Esophagus (tissue), 2 donors: ENCODE data around the gene PRMT5. TPM values are rescaled to one million over a fixed set of nuclear protein-coding genes. Genes with fewer than 3 reads are reported as not detected.

Experiments used
- H3K27ac ChIP-seq, 2 donors: one replicate each; pipeline ENCODE4 v1.5.1; 2013; ENCODE audit warnings: low read depth in 2 of 2, mild to moderate bottlenecking in 2 of 2, inconsistent platforms in 1 of 2, low read length in 1 of 2, moderate library complexity in 1 of 2
- H3K27me3 ChIP-seq, 2 donors: one replicate each; pipeline ENCODE4 v1.6.1; 2013; ENCODE audit warnings: low read length in 2 of 2, control low read depth in 1 of 2, mild to moderate bottlenecking in 1 of 2; ENCODE audit not compliant: insufficient read depth in 2 of 2, control insufficient read depth in 1 of 2
- H3K36me3 ChIP-seq, 2 donors: one replicate each; pipeline ENCODE4 v1.6.1; 2013; ENCODE audit warnings: low read length in 1 of 2; ENCODE audit not compliant: control insufficient read depth in 2 of 2, insufficient read depth in 2 of 2
- H3K4me1 ChIP-seq, 2 donors: one replicate each; pipeline ENCODE4 v1.6.1; 2013; ENCODE audit warnings: low read length in 1 of 2; ENCODE audit not compliant: control insufficient read depth in 2 of 2, insufficient read depth in 2 of 2
- H3K4me3 ChIP-seq, 2 donors: one replicate each; pipeline ENCODE4 v1.5.1; 2013; ENCODE audit warnings: low read length in 2 of 2, mild to moderate bottlenecking in 2 of 2, low read depth in 1 of 2, moderate library complexity in 1 of 2
- H3K9me3 ChIP-seq, 2 donors: one replicate each; pipeline ENCODE4 v1.6.1; 2013; ENCODE audit warnings: mild to moderate bottlenecking in 2 of 2, low read depth in 1 of 2, low read length in 1 of 2, moderate library complexity in 1 of 2; ENCODE audit not compliant: control insufficient read depth in 2 of 2, insufficient read depth in 1 of 2
- WGBS, 2 donors: extraction: QIAGEN DNeasy Blood & Tissue Kit; methylation state at CpG; one replicate each; pipeline ENCODE4 v1.1.7; 2013; 5-methylcytosine and 5-hydroxymethylcytosine counted together
- polyA plus RNA-seq, 2 donors: library from polyadenylated mRNA; stranded (reverse); fragments of 200-250 nt; gene quantifications; one replicate each; pipeline ENCODE4 v1.2.3, GENCODE V29; 2013
- donor health status: healthy with polysubstance abuse.
- donor health status: Bipolar disorder and iron deficiency.

Gene PRMT5
- polyA plus RNA-seq, 2 donors = 31.4 to 47.1 TPM

- 94 to 98% methylated on average over 7 of the region's 7 CpGs for WGBS, 2 donors
- Histone ChIP-seq H3K4me3 (no peak overlapping the region), H3K4me1 (peaks cover 0 to 4% of the 10 kb centered on the region in 2 donors), H3K27me3 (no peaks in the 10 kb centered on the region), H3K9me3 (no peaks in the 10 kb centered on the region), H3K36me3 (peaks cover 21 to 48% of the 10 kb centered on the region in 2 donors), H3K27ac (no peak overlapping the region)
Observed at GRCh38 chr14:22901799-22902198, 27.4 kb downstream of the PRMT5 start.

- peaks cover 19 to 37% of the 10 kb centered on the region in 2 donors for H3K36me3 ChIP-seq
- peaks cover 0 to 4% of the 10 kb centered on the region in 2 donors for H3K4me1 ChIP-seq
- no peaks in the 10 kb centered on the region for H3K27me3 ChIP-seq
- peak overlapping the region; percentile 23 to 56 for H3K27ac ChIP-seq
- no peak overlapping the region for H3K4me3 ChIP-seq
- WGBS, 2 donors = 23 to 29% methylated on average over 3 of the region's 3 CpGs
- H3K9me3 ChIP-seq = no peaks in the 10 kb centered on the region
Observed at GRCh38 chr14:22900081-22900799, 28.9 kb downstream of the PRMT5 start.

- Histone ChIP-seq H3K36me3 (peaks cover 13 to 25% of the 10 kb centered on the region in 2 donors), H3K4me3 (no peak overlapping the region), H3K27ac (no peak overlapping the region), H3K4me1 (peaks cover 0 to 2% of the 10 kb centered on the region in 2 donors), H3K9me3 (no peaks in the 10 kb centered on the region), H3K27me3 (no peaks in the 10 kb centered on the region)
- WGBS, 2 donors = 50 to 62% methylated on average over 8 of the region's 8 CpGs
Observed at GRCh38 chr14:22898302-22899090, 30.7 kb downstream of the PRMT5 start.

GRCh38 chr14:22897357-22897756 lies 31.8 kb downstream of the PRMT5 start:
- Histone ChIP-seq H3K4me3 (no peak overlapping the region), H3K27ac (no peak overlapping the region), H3K27me3 (no peaks in the 10 kb centered on the region), H3K4me1 (no peaks in the 10 kb centered on the region), H3K9me3 (no peaks in the 10 kb centered on the region), H3K36me3 (peaks cover 13 to 20% of the 10 kb centered on the region in 2 donors)
- 81 to 93% methylated on average over 1 of the region's 1 CpG for WGBS, 2 donors

GRCh38 chr14:22896760-22897159 lies 32.4 kb downstream of the PRMT5 start:
- no peaks in the 10 kb centered on the region for H3K27me3 ChIP-seq
- H3K9me3 ChIP-seq = no peaks in the 10 kb centered on the region
- WGBS, 2 donors = 72 to 84% methylated on average over 3 of the region's 3 CpGs
- H3K4me1 ChIP-seq = no peaks in the 10 kb centered on the region
- H3K4me3 ChIP-seq = no peak overlapping the region
- no peak overlapping the region for H3K27ac ChIP-seq
- peaks cover 10 to 14% of the 10 kb centered on the region in 2 donors for H3K36me3 ChIP-seq

- no peak overlapping the region for H3K27ac ChIP-seq
- H3K27me3 ChIP-seq = no peaks in the 10 kb centered on the region
- H3K4me1 ChIP-seq = no peaks in the 10 kb centered on the region
- H3K36me3 ChIP-seq = peaks cover 8 to 10% of the 10 kb centered on the region in 2 donors
- H3K9me3 ChIP-seq = no peaks in the 10 kb centered on the region
- no peak overlapping the region for H3K4me3 ChIP-seq
- WGBS, 2 donors = 43 to 52% methylated on average over 5 of the region's 5 CpGs
Observed at GRCh38 chr14:22896356-22896755, 32.8 kb downstream of the PRMT5 start.

GRCh38 chr14:22895402-22895801 lies 33.8 kb downstream of the PRMT5 start:
- Histone ChIP-seq H3K36me3 (peaks cover 0 to 3% of the 10 kb centered on the region in 2 donors), H3K27me3 (no peaks in the 10 kb centered on the region), H3K4me3 (no peak overlapping the region), H3K4me1 (no peaks in the 10 kb centered on the region), H3K27ac (no peak overlapping the region), H3K9me3 (no peaks in the 10 kb centered on the region)
- WGBS, 2 donors = 95 to 96% methylated on average over 1 of the region's 1 CpG

- H3K4me3 ChIP-seq = no peak overlapping the region
- no peaks in the 10 kb centered on the region for H3K27me3 ChIP-seq
- H3K9me3 ChIP-seq = no peaks in the 10 kb centered on the region
- H3K4me1 ChIP-seq = peaks cover 0 to 3% of the 10 kb centered on the region in 2 donors
- no peaks in the 10 kb centered on the region for H3K36me3 ChIP-seq
- 95% methylated on average over 4 of the region's 4 CpGs for WGBS, 2 donors
- H3K27ac ChIP-seq = no peak overlapping the region
Observed at GRCh38 chr14:22893706-22894105, 35.5 kb downstream of the PRMT5 start.

GRCh38 chr14:22892488-22892887 lies 36.7 kb downstream of the PRMT5 start:
- Histone ChIP-seq H3K27me3 (no peaks in the 10 kb centered on the region), H3K27ac (no peak overlapping the region)
- 78 to 89% methylated on average over 7 of the region's 7 CpGs for WGBS, 2 donors

More at GRCh38 chr14:22892488-22892887, 36.7 kb downstream of the PRMT5 start:
- no peaks in the 10 kb centered on the region for H3K36me3 ChIP-seq
- H3K9me3 ChIP-seq = no peaks in the 10 kb centered on the region
- H3K4me3 ChIP-seq = no peak overlapping the region
- H3K4me1 ChIP-seq = peaks cover 0 to 3% of the 10 kb centered on the region in 2 donors
